DMS153 treated with DMSO at 0.1 percent for 48 hours (cell line): ENCODE measurements around the gene KCNIP3.

Experiments used
- DNase-seq: peaks from one replicate; lab custom pipeline; 2025; ENCODE audit not compliant: unreplicated experiment; lab: John Stamatoyannopoulos, UW

KCNIP3 gene

GRCh38 chr2:95327861-95328260 lies 30.7 kb downstream of the KCNIP3 start:
- DNase-seq = no peak

- no peak for DNase-seq
These were observed 31.4 kb downstream of the KCNIP3 start for GRCh38 chr2:95328358-95329125.

- no peak for DNase-seq
These were observed 32.3 kb downstream of the KCNIP3 start for GRCh38 chr2:95329401-95329800.

- DNase-seq = no peak
These were observed 33.0 kb downstream of the KCNIP3 start for GRCh38 chr2:95329891-95330793.

GRCh38 chr2:95330794-95331338 lies 33.7 kb downstream of the KCNIP3 start:
- DNase-seq = no peak

- no peak for DNase-seq
These were observed 34.5 kb downstream of the KCNIP3 start for GRCh38 chr2:95331606-95332005.

- DNase-seq = no peak
These were observed 34.9 kb downstream of the KCNIP3 start for GRCh38 chr2:95332036-95332435.

- no peak for DNase-seq
These were observed 35.9 kb downstream of the KCNIP3 start for GRCh38 chr2:95333056-95333455.

GRCh38 chr2:95333888-95334338 lies 36.8 kb downstream of the KCNIP3 start:
- DNase-seq = no peak

GRCh38 chr2:95334916-95335641 lies 37.9 kb downstream of the KCNIP3 start:
- DNase-seq = no peak

GRCh38 chr2:95336406-95336805 lies 39.3 kb downstream of the KCNIP3 start:
- no peak for DNase-seq

- no peak for DNase-seq
These were observed 40.7 kb downstream of the KCNIP3 start for GRCh38 chr2:95337829-95338228.

GRCh38 chr2:95342556-95343320 lies 45.6 kb downstream of the KCNIP3 start:
- no peak for DNase-seq

- no peak for DNase-seq
These were observed 46.5 kb downstream of the KCNIP3 start for GRCh38 chr2:95343429-95344214.

- no peak for DNase-seq
These were observed 47.1 kb downstream of the KCNIP3 start for GRCh38 chr2:95344215-95344583.

- no peak for DNase-seq
These were observed 47.5 kb downstream of the KCNIP3 start for GRCh38 chr2:95344656-95345055.

- DNase-seq = no peak
These were observed 48.0 kb downstream of the KCNIP3 start for GRCh38 chr2:95345081-95345562.

- peak; percentile 63 for DNase-seq
These were observed 48.5 kb downstream of the KCNIP3 start for GRCh38 chr2:95345563-95346230.

GRCh38 chr2:95346231-95346737 lies 49.1 kb downstream of the KCNIP3 start:
- no peak for DNase-seq
